Activated CD4-positive, alpha-beta T cell treated with anti-CD3 and anti-CD28 coated beads, Interleukin-2, amount 50 U/mL, for 48 hours (primary cell): Measurements from ENCODE around the gene VSIG10L2.
"Not testable (repeated sequence)": the region's sequence is repeated elsewhere in the genome, so short reads cannot be mapped to it uniquely, and the experiment has no call there.

Experiments used
- DNase-seq, 2 experiments: peaks; one replicate each; pipeline ENCODE4 v3.0.0-alpha.2; 2020

VSIG10L2 gene

GRCh38 chr11:125974284-125974683 lies 28.4 kb downstream of the VSIG10L2 start:
- DNase-seq, result no peak

DNA sequence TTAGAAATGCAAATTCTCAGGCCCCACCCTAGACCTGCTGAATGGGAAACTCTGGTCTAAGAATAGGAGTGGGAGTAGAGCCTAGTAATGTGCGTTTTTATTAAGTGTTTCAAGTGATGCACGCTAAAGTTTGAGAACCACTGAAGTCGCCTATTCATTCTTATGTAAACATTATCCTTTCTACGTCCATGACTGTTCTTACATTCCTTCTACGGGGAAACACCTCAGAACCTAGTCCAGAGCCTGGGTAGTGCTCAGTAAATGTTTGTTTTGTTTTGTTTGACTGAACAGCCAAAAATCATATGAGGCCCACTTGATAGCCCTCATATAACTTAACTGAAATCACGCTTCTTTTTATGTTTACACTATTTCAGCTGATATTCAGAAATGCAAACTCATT lies 29.8 kb downstream of the VSIG10L2 start:
- DNase-seq, result no peak

DNA sequence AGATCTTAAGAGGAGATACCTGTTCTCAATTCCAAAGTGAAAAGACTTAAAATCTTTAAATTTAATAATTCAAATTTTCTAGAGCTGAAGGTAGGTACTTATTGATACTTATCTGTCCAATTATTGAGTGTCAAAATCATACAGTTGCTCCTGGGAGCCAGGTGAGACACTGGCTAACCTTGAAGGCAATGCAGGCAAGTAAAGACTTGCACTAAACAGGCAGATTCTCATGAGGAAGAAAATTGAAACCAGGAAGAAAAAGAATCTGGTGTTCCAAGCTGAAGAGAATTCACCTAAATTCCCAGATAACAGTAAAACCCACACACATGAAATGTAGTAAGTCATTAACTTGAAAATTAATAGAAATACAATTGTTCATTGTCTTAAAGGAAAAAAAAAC lies 30.3 kb downstream of the VSIG10L2 start:
- no peak for DNase-seq

- no peak for DNase-seq
These were observed 31.5 kb downstream of the VSIG10L2 start for GRCh38 chr11:125977333-125977732.

DNA sequence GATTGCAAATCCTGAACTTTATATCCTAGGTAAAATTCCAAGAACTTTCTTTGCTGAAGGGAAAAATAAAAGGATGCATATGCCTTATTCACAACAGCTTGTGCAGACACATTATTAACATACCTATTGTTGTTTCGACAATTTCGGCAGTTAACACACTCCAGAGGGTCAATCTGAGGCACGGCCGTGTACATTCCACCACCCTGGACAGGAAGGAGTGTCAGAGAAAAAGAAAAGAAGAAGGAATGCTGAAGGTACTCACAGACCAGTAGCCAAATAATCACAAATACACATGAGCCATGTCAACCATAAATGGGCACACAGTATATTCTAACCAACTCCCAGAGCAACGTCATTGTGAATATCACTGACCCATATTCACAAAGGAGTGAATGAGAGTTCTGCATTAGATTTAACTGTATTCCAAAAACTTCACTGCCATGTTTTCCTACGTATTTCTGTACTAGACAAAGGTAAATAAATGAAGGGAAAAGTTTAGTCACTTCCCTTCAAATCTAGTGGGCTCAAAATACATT lies 32.4 kb downstream of the VSIG10L2 start:
- no peak for DNase-seq

DNA sequence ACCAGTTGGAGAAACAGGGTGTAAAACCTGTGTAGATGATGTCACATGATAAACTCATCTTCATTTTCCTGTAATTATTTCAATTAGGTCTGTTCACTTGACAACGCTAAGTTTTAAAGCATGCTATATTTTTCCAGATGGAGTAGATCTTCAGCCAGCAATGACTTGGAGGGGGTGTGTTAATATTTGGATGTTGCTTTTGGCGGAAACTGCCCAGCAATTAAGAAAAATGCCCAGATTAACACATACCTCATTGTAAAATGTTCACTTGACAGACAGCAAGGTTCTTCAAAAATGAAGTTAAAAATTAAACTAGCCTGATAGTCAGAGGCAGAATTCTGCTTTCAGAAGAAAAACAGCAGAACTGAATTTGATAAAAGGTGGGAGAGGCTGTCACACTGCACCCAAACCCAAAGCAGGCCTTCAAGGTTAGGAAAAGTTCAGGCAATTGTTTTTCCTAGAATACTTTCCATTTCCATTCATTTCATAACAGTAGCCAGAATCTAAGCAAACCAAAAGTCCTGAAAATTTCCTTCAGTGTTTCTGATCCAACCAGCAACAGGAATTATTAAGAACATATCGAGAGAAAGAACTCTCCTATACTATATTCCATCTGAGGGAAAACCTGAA lies 33.0 kb downstream of the VSIG10L2 start:
- no peak for DNase-seq

DNA sequence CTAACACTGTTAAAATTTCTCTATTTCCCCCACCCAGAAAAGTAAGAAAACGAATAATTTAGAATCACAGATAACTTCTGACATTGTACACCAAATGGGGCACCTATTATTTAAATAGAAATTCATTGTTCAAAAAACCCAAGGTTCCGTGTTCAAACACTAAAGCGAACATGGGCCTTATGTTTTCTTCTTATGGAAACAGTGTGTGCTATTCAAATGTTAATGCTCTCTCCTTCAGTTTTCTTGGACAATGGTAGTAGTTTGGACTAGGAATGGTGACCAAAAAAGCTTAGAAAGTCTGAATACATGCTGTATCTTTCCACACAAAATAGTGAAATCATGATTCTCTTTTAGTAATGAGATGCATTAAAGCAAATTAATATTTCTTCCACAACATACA lies 33.7 kb downstream of the VSIG10L2 start:
- DNase-seq, result no peak

DNA sequence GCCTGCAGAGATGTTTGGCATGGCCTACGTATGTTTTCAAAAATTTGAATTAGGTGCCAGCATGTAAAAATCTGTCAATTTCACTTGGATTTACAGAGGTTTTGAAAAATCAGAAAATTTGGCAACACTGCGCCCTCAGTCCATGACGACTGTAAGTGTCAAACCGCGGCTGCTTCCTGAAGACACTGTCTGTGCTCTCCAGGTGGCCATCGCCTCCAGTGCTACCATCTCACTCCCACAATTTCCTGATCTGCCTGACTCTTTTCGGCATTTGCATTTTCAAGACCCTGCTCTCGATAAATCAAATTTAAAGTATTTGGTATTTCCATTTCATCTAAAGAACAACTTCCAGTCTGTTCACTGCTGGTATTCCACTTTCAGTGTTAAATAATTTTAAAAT lies 34.6 kb downstream of the VSIG10L2 start:
- no peak for DNase-seq

GRCh38 chr11:125982348-125982730 lies 36.5 kb downstream of the VSIG10L2 start:
- no peak for DNase-seq

GRCh38 chr11:125985956-125986355 lies 40.1 kb downstream of the VSIG10L2 start:
- DNase-seq, result not testable (repeated sequence)

DNA sequence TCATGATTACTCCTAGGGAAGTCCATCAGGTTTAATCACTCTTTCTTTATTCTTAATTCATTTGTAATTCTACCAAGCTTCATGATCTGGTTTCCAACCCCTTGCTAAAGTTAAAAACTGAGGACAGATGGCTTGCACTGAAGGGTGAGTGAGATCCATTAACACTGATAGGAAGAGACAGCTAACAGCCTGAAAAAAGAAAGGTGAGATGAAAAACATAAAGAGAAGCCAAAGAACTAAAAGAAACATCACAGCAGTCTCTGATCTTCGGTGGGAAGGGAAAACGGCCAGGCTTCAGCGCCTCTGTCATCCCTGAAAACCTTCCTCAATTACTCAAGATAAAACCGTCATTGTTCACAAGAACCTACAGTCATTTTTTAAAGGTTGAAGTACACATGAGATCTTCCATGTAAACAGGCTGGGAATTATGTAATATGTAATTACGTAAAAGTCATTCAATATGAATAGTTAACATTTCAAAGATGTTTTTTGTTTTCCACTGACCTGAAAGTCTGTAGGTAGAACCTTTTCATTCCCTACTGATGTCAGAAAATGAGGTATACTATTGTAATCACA lies 41.3 kb downstream of the VSIG10L2 start:
- no peak for DNase-seq

- DNase-seq, result peak; percentile 17 to 30
These were observed 44.4 kb downstream of the VSIG10L2 start for GRCh38 chr11:125990244-125990643.

GRCh38 chr11:125992893-125993292 lies 47.0 kb downstream of the VSIG10L2 start:
- no peak for DNase-seq

GRCh38 chr11:125994509-125994908 lies 48.7 kb downstream of the VSIG10L2 start:
- DNase-seq, result no peak

- DNase-seq, result peak; percentile 69 to 77
These were observed 49.5 kb downstream of the VSIG10L2 start for GRCh38 chr11:125995313-125995712.

- DNase-seq, result no peak
These were observed 52.4 kb downstream of the VSIG10L2 start for GRCh38 chr11:125998267-125998666.

DNA sequence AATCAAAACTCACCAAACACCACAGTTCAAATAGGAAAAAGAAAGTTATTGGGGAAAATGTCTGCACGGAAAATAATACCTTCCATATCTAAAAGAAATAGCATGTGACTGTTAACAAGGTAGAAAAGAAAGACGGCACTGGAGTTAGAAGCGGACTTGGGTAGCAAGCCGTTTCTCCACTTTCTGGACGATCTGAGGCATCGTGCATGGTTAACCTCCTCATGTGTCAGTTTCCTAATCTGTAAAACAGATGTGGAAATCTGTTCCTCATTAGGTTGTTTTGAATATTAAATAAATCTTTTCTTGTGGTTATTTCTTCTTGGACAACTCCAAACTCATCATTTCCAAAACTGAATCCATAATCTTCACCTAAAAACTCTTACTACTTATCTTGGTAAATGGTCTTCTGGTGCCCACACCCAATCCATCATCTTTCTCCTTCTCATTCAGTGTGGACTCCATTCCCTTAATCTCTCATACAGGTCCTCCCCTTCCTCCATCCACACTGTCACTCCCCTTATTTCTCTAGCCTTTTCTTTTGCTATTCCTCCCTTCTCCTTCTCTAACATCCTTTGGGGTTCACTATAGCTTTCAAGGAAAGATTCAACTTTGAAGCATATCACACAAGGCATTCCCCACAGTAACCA lies 53.5 kb downstream of the VSIG10L2 start:
- no peak for DNase-seq

- DNase-seq, result no peak
These were observed 56.3 kb downstream of the VSIG10L2 start for GRCh38 chr11:126002181-126002580.
